Measurements from ENCODE around the gene MORC3. TPM values are rescaled to one million over a fixed set of nuclear protein-coding genes. Genes with fewer than 3 reads are reported as not detected.

MORC3 gene
- total and polyA plus RNA-seq, 12 donors: 5.5 to 21.2 (median 16.0) TPM

DNA sequence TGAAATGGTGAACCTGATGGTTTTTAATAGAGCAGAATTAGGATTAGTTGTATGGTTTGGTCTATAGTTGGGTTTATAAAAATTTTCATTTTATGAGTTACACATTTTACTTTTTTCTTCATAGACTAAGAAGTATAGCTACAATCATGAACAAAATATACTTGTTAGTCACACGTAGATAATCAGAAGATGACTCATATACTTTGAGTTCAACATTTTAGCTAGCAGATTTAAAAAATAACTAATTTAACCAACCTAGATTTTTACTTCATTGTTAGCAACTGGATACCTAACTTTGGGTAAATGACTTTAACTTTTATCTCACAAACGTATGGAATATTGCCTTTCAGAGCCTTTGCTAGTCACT lies 27.9 kb downstream of the MORC3 start:
- DNase-seq (no peak), ATAC-seq (no peak)
- TF ChIP-seq, protein P1, sequence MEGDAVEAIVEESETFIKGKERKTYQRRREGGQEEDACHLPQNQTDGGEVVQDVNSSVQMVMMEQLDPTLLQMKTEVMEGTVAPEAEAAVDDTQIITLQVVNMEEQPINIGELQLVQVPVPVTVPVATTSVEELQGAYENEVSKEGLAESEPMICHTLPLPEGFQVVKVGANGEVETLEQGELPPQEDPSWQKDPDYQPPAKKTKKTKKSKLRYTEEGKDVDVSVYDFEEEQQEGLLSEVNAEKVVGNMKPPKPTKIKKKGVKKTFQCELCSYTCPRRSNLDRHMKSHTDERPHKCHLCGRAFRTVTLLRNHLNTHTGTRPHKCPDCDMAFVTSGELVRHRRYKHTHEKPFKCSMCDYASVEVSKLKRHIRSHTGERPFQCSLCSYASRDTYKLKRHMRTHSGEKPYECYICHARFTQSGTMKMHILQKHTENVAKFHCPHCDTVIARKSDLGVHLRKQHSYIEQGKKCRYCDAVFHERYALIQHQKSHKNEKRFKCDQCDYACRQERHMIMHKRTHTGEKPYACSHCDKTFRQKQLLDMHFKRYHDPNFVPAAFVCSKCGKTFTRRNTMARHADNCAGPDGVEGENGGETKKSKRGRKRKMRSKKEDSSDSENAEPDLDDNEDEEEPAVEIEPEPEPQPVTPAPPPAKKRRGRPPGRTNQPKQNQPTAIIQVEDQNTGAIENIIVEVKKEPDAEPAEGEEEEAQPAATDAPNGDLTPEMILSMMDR (IDR thresholded peaks at IDR 0.05): no peak
- no peak overlapping the region for H3K27ac ChIP-seq
- no peaks in the 10 kb centered on the region for H3K27me3 ChIP-seq
- no peaks in the 10 kb centered on the region for H3K9me3 ChIP-seq
- no peaks in the 10 kb centered on the region for H3K4me1 ChIP-seq
- 91 to 94% methylated on average over 2 of the region's 2 CpGs for WGBS, 2 donors
- intact Hi-C loops (cut with DNase I): no loop called here
- H3K36me3 ChIP-seq: peaks cover 0 to 100% (median 60%) of the 10 kb centered on the region in 9 donors
- no peak overlapping the region for H3K4me3 ChIP-seq

DNA sequence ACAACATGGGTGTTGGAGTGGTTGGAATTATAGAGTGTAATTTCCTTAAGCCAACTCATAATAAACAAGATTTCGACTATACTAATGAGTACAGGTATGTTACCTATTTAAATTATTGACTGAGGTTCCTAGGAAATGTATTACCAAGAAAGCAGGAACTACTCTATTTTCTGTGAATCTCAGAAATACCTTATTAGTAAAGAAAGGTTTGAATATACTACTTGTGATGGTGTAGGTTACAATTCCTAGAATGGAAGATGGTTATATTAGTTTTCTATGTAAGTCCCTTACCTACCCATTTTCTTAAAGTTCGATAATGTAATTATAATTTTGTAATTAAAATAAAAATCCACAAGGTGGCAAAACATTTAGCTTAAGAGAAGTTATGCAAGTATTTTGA lies 29.3 kb downstream of the MORC3 start:
- Histone ChIP-seq H3K9me3 (no peaks in the 10 kb centered on the region), H3K27me3 (no peaks in the 10 kb centered on the region), H3K27ac (no peak overlapping the region), H3K4me3 (no peak overlapping the region), H3K36me3 (peaks cover 0 to 98% (median 55%) of the 10 kb centered on the region in 9 donors), H3K4me1 (no peaks in the 10 kb centered on the region)
- intact Hi-C loops (cut with DNase I): no loop called here
- ATAC-seq: no peak
- DNase-seq: no peak
- 99 to 100% methylated on average over 2 of the region's 2 CpGs for WGBS, 2 donors
- TF ChIP-seq, protein P1 (IDR thresholded peaks at IDR 0.05): no peak

GRCh38 chr21:36350282-36350910 lies 30.4 kb downstream of the MORC3 start:
- Histone ChIP-seq H3K4me3 (no peak overlapping the region), H3K36me3 (peaks cover 0 to 98% (median 56%) of the 10 kb centered on the region in 9 donors), H3K27ac (peak overlapping the region in 2 of 10 donors; percentile 24 to 31), H3K27me3 (no peaks in the 10 kb centered on the region), H3K4me1 (no peaks in the 10 kb centered on the region), H3K9me3 (no peaks in the 10 kb centered on the region)
- TF ChIP-seq, protein P1 (IDR thresholded peaks at IDR 0.05): no peak
- ATAC-seq (peak in 2 of 8 donors; percentile 30 to 63), DNase-seq (no peak)
- intact Hi-C loops (cut with DNase I): no loop called here
- 79% methylated on average over 11 of the region's 11 CpGs for WGBS, 2 donors

- Histone ChIP-seq H3K4me1 (no peaks in the 10 kb centered on the region), H3K36me3 (peaks cover 0 to 98% (median 54%) of the 10 kb centered on the region in 9 donors), H3K9me3 (no peaks in the 10 kb centered on the region), H3K4me3 (no peak overlapping the region), H3K27ac (no peak overlapping the region), H3K27me3 (no peaks in the 10 kb centered on the region)
- no peak for DNase-seq
- intact Hi-C loops (cut with DNase I): no loop called here
- WGBS, 2 donors: 82 to 83% methylated on average over 5 of the region's 5 CpGs
- no peak for ATAC-seq
- TF ChIP-seq, protein P1 (IDR thresholded peaks at IDR 0.05): no peak
Measured at GRCh38 chr21:36354918-36355680, 35.1 kb downstream of the MORC3 start.
